HepG2 (cell line): ENCODE data around the gene PMS1. TPM values are rescaled to one million over a fixed set of nuclear protein-coding genes. Genes with fewer than 3 reads are reported as not detected.

Experiments
- CEBPG ChIP-seq: IDR thresholded peaks from 2 replicates; pipeline ENCODE4 v1.6.1; 2016
- EHMT2 ChIP-seq: fragments of 200-600 bp; sonication (generic); IDR thresholded peaks from 2 replicates; pipeline ENCODE4 v1.7.0; 2017; ENCODE audit warnings: antibody characterized with exemption, low read depth, low read length, borderline replicate concordance
- ETV5 ChIP-seq: IDR thresholded peaks from 2 replicates; pipeline ENCODE4 v1.6.1; 2018; ENCODE audit warnings: missing biosample characterization, missing genetic modification reagents, inconsistent platforms, borderline replicate concordance
- GTF2F1 ChIP-seq: fragments of 150-350 bp; IDR thresholded peaks from 2 replicates; pipeline ENCODE4 v1.6.1; 2014; ENCODE audit warnings: low read length
- JUN ChIP-seq: sonication (generic); formaldehyde crosslinking; IDR thresholded peaks from 2 replicates; pipeline ENCODE4 v1.4.0; 2020; ENCODE audit warnings: mild to moderate bottlenecking, missing genetic modification reagents
- KAT8 ChIP-seq: IDR thresholded peaks from 2 replicates; pipeline ENCODE4 v1.6.1; 2016; ENCODE audit warnings: missing genetic modification reagents, missing compliant biosample characterization
- MAFF ChIP-seq: IDR thresholded peaks from 2 replicates; pipeline ENCODE4 v1.6.1; 2011; ENCODE audit warnings: low read depth, low read length, improper control_type of control experiment
- NFYC ChIP-seq: IDR thresholded peaks from 2 replicates; pipeline ENCODE4 v1.6.1; 2016; ENCODE audit warnings: missing genetic modification reagents, missing compliant biosample characterization
- NONO ChIP-seq, 2 experiments: fragments of 450-650 bp in 1 of 2; sonication (generic) in 1 of 2; formaldehyde crosslinking in 1 of 2; IDR thresholded peaks in 1 of 2; conservative IDR thresholded peaks in 1 of 2; 2 replicates each; pipeline versions ENCODE4 v1.6.1 to v1.8.0; 2017 to 2022; ENCODE audit warnings: mild to moderate bottlenecking in 1 of 2, missing genetic modification reagents in 1 of 2, moderate library complexity in 1 of 2
- NR1H2 ChIP-seq: sonication (generic); formaldehyde crosslinking; IDR thresholded peaks from 2 replicates; pipeline ENCODE4 v1.8.1; 2022; ENCODE audit warnings: low read depth, missing genetic modification reagents, borderline replicate concordance
- SYNCRIP ChIP-seq: fragments of 200-400 bp; formaldehyde crosslinking; IDR thresholded peaks from 2 replicates; pipeline ENCODE4 v1.6.1; 2018; ENCODE audit warnings: mild to moderate bottlenecking, low read depth, low read length; ENCODE audit not compliant: insufficient read depth
- TAF15 ChIP-seq: fragments of 200-400 bp; formaldehyde crosslinking; IDR thresholded peaks from one replicate; pipeline ENCODE4 v1.6.1; 2018; ENCODE audit warnings: mild to moderate bottlenecking, low read depth, low read length; ENCODE audit not compliant: poor library complexity, severe bottlenecking
- TGIF2 ChIP-seq: IDR thresholded peaks from 2 replicates; pipeline ENCODE4 v1.6.1; 2016; ENCODE audit warnings: control low read depth, missing compliant biosample characterization
- TOE1 ChIP-seq: sonication (generic); formaldehyde crosslinking; IDR thresholded peaks from 2 replicates; pipeline ENCODE4 v1.4.0; 2020; ENCODE audit warnings: mild to moderate bottlenecking, missing genetic modification reagents
- TSC22D2 ChIP-seq: sonication (generic); formaldehyde crosslinking; IDR thresholded peaks from 2 replicates; pipeline ENCODE4 v1.5.1; 2020; ENCODE audit warnings: missing genetic modification reagents, mild to moderate bottlenecking, borderline replicate concordance
- YEATS2 ChIP-seq: sonication (generic); formaldehyde crosslinking; IDR thresholded peaks from 2 replicates; pipeline ENCODE4 v1.4.0; 2020; ENCODE audit warnings: missing genetic modification reagents, borderline replicate concordance
- ZNF441 ChIP-seq: sonication (generic); formaldehyde crosslinking; IDR thresholded peaks from 2 replicates; pipeline ENCODE4 v1.7.0; 2021; ENCODE audit warnings: missing genetic modification reagents, borderline replicate concordance
- ZNF644 ChIP-seq: IDR thresholded peaks from 2 replicates; pipeline ENCODE4 v1.6.1; 2016; ENCODE audit warnings: low read depth
- ZNF768 ChIP-seq: sonication (generic); formaldehyde crosslinking; IDR thresholded peaks from 2 replicates; pipeline ENCODE4 v1.4.0; 2020; ENCODE audit warnings: missing genetic modification reagents
- polyA plus RNA-seq, 8 experiments: library from polyadenylated mRNA; depleted of rRNA in 3 of 8; stranded (reverse) in 7 of 8; unstranded in 1 of 8; fragments of >200 nt; fragmentation: Illumina TruSeq in 4 of 8; extraction: Trizol in 4 of 8; gene quantifications; 2 replicates each; pipeline versions ENCODE4 v1.2.1 to v1.2.3, GENCODE V29; 2011 to 2016; ENCODE audit warnings: low read depth in 4 of 8, missing spikeins in 1 of 8, mixed read lengths in 1 of 8; ENCODE audit not compliant: insufficient read depth in 1 of 8
- total RNA-seq, 5 experiments: library from RNA; depleted of rRNA; stranded (reverse); fragments of >200 nt; fragmentation: Illumina TruSeq; extraction: Trizol; gene quantifications; 2 replicates each; pipeline ENCODE4 v1.2.3, GENCODE V29; 2016; ENCODE audit warnings: low read depth in 1 of 5
- TF ChIP-seq, protein P1 (sequence below): IDR thresholded peaks from 2 replicates; pipeline ENCODE4 v1.6.1; 2016
- TF ChIP-seq, protein P2 (sequence below): sonication (generic); formaldehyde crosslinking; IDR thresholded peaks from 2 replicates; pipeline ENCODE4 v1.8.0; 2022; ENCODE audit warnings: mild to moderate bottlenecking, missing genetic modification reagents, borderline replicate concordance
- TF ChIP-seq, protein P3 (sequence below), 2 experiments: sonication (generic) in 1 of 2; formaldehyde crosslinking in 1 of 2; IDR thresholded peaks; 2 replicates each; pipeline versions ENCODE4 v1.6.1 to v1.9.0; 2014 to 2022; ENCODE audit warnings: antibody characterized with exemption in 1 of 2, borderline replicate concordance in 1 of 2, inconsistent platforms in 1 of 2, low read depth in 1 of 2, missing genetic modification reagents in 1 of 2

The PMS1 gene
- total and polyA plus RNA-seq, 2 of the 13 experiments (the other 11 are each of a cell fraction or from before 2014, with no cell fraction given) = 14.6 to 39.9 TPM

DNA sequence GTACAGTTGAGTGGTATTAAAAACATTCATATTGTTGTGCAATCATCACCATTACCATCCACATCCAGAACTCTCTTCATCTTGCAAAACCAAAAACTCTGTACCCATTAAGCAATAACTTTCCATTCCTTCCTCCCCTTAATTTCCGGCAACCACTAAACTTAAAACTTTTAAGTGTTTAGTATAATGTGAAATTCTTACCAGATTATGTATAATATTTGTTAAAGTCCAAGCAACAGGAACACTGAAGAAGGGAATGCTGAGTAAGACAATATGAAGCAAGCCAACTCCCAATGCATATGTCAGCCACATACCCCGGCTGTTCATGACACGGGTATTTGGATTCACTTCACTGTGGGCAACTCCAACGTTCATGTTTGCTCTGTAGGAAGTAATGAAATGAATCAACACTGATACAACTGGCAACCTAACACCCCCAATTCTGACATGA, 2.0 kb upstream of the PMS1 start (continued):
- TF ChIP-seq, protein P1, sequence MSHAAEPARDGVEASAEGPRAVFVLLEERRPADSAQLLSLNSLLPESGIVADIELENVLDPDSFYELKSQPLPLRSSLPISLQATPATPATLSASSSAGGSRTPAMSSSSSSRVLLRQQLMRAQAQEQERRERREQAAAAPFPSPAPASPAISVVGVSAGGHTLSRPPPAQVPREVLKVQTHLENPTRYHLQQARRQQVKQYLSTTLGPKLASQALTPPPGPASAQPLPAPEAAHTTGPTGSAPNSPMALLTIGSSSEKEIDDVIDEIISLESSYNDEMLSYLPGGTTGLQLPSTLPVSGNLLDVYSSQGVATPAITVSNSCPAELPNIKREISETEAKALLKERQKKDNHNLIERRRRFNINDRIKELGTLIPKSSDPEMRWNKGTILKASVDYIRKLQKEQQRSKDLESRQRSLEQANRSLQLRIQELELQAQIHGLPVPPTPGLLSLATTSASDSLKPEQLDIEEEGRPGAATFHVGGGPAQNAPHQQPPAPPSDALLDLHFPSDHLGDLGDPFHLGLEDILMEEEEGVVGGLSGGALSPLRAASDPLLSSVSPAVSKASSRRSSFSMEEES (CRISPR knock-in tag) = no peak
- TF ChIP-seq NFYC (CRISPR knock-in tag) = no peak
- TF ChIP-seq, protein P2, sequence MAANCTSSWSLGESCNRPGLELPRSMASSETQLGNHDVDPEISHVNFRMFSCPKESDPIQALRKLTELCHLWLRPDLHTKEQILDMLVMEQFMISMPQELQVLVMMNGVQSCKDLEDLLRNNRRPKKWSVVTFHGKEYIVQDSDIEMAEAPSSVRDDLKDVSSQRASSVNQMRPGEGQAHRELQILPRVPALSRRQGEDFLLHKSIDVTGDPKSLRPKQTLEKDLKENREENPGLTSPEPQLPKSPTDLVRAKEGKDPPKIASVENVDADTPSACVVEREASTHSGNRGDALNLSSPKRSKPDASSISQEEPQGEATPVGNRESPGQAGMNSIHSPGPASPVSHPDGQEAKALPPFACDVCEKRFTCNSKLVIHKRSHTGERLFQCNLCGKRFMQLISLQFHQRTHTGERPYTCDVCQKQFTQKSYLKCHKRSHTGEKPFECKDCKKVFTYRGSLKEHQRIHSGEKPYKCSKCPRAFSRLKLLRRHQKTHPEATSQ (CRISPR knock-in tag) = no peak
- TF ChIP-seq TAF15 = no peak
- TF ChIP-seq JUN (CRISPR knock-in tag) = no peak
- no peak for TF ChIP-seq TSC22D2 (CRISPR knock-in tag)
- TF ChIP-seq NR1H2 (CRISPR knock-in tag) = no peak
- TF ChIP-seq TGIF2 (CRISPR knock-in tag) = no peak
- no peak for TF ChIP-seq GTF2F1
- peak; percentile 72; the same call in 1 of the 2 replicates for TF ChIP-seq EHMT2
- no peak for TF ChIP-seq TOE1
- no peak for TF ChIP-seq YEATS2 (CRISPR knock-in tag)
- TF ChIP-seq ZNF644 (CRISPR knock-in tag) = 0 out of 2 replicates have a peak, but pooled peaks have one; percentile 29
- TF ChIP-seq NONO (IDR thresholded peaks at IDR 0.05) = no peak
- no peak for TF ChIP-seq NONO (CRISPR knock-in tag; conservative IDR thresholded peaks at IDR 0.05)
- TF ChIP-seq ETV5 (CRISPR knock-in tag) = no peak
- peak; percentile 91 for TF ChIP-seq MAFF
- 0 out of 2 replicates have a peak, but pooled peaks have one; percentile 17 for TF ChIP-seq KAT8
- no peak for TF ChIP-seq ZNF768
- no peak for TF ChIP-seq ZNF441 (CRISPR knock-in tag)
- TF ChIP-seq CEBPG (CRISPR knock-in tag) = peak; percentile 47; the same call in 1 of the 2 replicates
- no peak for TF ChIP-seq SYNCRIP
- TF ChIP-seq, protein P3, sequence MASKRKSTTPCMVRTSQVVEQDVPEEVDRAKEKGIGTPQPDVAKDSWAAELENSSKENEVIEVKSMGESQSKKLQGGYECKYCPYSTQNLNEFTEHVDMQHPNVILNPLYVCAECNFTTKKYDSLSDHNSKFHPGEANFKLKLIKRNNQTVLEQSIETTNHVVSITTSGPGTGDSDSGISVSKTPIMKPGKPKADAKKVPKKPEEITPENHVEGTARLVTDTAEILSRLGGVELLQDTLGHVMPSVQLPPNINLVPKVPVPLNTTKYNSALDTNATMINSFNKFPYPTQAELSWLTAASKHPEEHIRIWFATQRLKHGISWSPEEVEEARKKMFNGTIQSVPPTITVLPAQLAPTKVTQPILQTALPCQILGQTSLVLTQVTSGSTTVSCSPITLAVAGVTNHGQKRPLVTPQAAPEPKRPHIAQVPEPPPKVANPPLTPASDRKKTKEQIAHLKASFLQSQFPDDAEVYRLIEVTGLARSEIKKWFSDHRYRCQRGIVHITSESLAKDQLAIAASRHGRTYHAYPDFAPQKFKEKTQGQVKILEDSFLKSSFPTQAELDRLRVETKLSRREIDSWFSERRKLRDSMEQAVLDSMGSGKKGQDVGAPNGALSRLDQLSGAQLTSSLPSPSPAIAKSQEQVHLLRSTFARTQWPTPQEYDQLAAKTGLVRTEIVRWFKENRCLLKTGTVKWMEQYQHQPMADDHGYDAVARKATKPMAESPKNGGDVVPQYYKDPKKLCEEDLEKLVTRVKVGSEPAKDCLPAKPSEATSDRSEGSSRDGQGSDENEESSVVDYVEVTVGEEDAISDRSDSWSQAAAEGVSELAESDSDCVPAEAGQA (IDR thresholded peaks at IDR 0.05; ENCODE audit: low read depth) = no peak
- TF ChIP-seq, protein P3 (CRISPR knock-in tag; IDR thresholded peaks at IDR 0.05; ENCODE audit: borderline replicate concordance) = no peak
